ENCODE measurements around the gene CUL1. TPM values are rescaled to one million over a fixed set of nuclear protein-coding genes. Genes with fewer than 3 reads are reported as not detected.

Gene CUL1
- total RNA-seq, 1 experiment from 2014 or later, result 53.1 TPM

DNA sequence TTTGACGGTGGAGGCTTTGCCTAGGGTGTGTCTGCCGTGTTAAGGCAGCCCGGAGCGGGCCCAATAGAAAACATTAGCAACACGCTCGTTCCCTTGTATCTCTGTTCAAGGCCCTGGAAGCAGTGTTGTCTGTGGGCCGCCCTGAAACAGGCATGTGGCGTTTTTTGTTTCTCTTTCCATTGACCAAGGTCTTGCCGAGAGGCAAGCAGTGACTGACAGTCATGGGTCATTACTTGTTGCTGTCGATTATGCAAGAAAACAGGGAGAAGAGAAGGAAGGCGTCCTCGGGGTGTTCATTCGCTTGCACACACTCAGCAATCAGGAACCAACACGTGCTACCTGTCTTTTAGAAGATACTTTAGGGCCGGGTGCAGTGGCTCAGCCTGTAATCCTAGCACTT is 92.8 kb downstream of the CUL1 start:
- ChIA-PET RAD21 (ENCODE audit: low non-redundant PET in 1 of 2, low total read pairs in 2 of 2, uncharacterized antibody in 2 of 2, unreplicated experiment in 2 of 2) (no interaction called here), CTCF (no interaction called here), POLR2A (no interaction called here)
- H3K4me2 ChIP-seq (ENCODE audit: low read length), result no peak overlapping the region
- H3K9ac ChIP-seq (ENCODE audit: low read length), result no peak overlapping the region
- H4K20me1 ChIP-seq (ENCODE audit: insufficient read depth), result 0 out of 2 replicates have a peak, but pooled peaks cover 6% of the 10 kb centered on the region
- intact Hi-C loops (cut with micrococcal nuclease), result no loop called here
- no peak overlapping the region for H3K27ac ChIP-seq (ENCODE audit: low read depth, low read length)
- H3K4me3 ChIP-seq (replicated peaks in 1 of 2; ENCODE audit: low read depth in 1 of 2, low read length in 2 of 2), result no peak overlapping the region
- no peak for TF ChIP-seq CBX3 (IDR thresholded peaks at IDR 0.05; ENCODE audit: low read depth)
- TF ChIP-seq ZFX (IDR thresholded peaks at IDR 0.05), result no peak
- no peak for TF ChIP-seq ZNF274 (IDR thresholded peaks at IDR 0.05; ENCODE audit: low read depth, low read length)
- TF ChIP-seq YY1 (IDR thresholded peaks at IDR 0.05; ENCODE audit: extremely low read depth, insufficient replicate concordance, low read depth, low read length), result no peak
- no peak for TF ChIP-seq EGR1 (IDR thresholded peaks at IDR 0.05; ENCODE audit: low read depth)
- H3K36me3 ChIP-seq (ENCODE audit: control insufficient read depth in 1 of 2, insufficient read depth in 2 of 2, low read length in 2 of 2), result peaks cover 34 to 53% of the 10 kb centered on the region in 2 experiments
- no peak for DNase-seq (ENCODE audit: low read depth, low spot score)
- BruUV-seq (replicated peaks), result no TSS peak
- ATAC-seq, result no peak
- H3K9me2 ChIP-seq (ENCODE audit: insufficient read depth), result no peaks in the 10 kb centered on the region
- H3K79me2 ChIP-seq (ENCODE audit: insufficient read depth, low read length), result no peaks in the 10 kb centered on the region
- H3K9me3 ChIP-seq (ENCODE audit: control insufficient read depth in 1 of 2, insufficient read depth in 1 of 2, low read depth in 1 of 2, low read length in 2 of 2), result no peaks in the 10 kb centered on the region
- no peaks in the 10 kb centered on the region for H3K27me3 ChIP-seq (ENCODE audit: insufficient read depth, low read length)
- no peaks in the 10 kb centered on the region for H3K4me1 ChIP-seq (ENCODE audit: control insufficient read depth in 1 of 2, insufficient read depth in 2 of 2, low read length in 2 of 2)
- H2AFZ ChIP-seq (ENCODE audit: low read depth, low read length, poor library complexity, severe bottlenecking), result no peak overlapping the region

DNA sequence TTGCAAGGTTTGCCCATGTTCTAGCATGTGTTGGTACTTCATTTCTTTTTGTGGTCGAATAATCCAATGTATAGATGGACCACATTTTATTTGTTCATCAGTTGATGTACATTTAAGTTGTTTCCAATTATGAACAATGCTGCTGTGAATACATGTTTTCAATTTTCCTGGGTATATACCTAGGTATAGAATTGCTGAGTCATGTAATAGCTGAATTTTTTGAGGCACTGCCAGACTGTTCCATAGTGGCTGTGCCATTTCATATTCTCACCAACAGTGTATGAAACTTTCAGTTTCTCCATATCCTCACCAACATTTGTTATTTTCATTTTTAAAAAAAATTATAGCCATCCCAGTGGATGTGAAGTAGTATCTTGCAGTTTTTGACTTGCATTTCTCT is 94.9 kb downstream of the CUL1 start:
- no peak for ATAC-seq
- intact Hi-C loops (cut with micrococcal nuclease), result no loop called here
- Histone ChIP-seq H3K9ac (ENCODE audit: low read length) (no peak overlapping the region), H3K9me3 (ENCODE audit: control insufficient read depth in 1 of 2, insufficient read depth in 1 of 2, low read depth in 1 of 2, low read length in 2 of 2) (no peaks in the 10 kb centered on the region), H4K20me1 (ENCODE audit: insufficient read depth) (0 out of 2 replicates have a peak, but pooled peaks cover 6% of the 10 kb centered on the region), H3K36me3 (ENCODE audit: control insufficient read depth in 1 of 2, insufficient read depth in 2 of 2, low read length in 2 of 2) (peaks cover 19 to 49% of the 10 kb centered on the region in 2 experiments; a peak in 3 of 4 replicates), H3K4me1 (ENCODE audit: control insufficient read depth in 1 of 2, insufficient read depth in 2 of 2, low read length in 2 of 2) (no peaks in the 10 kb centered on the region), H3K27ac (ENCODE audit: low read depth, low read length) (no peak overlapping the region), H3K27me3 (ENCODE audit: insufficient read depth, low read length) (no peaks in the 10 kb centered on the region), H3K4me2 (ENCODE audit: low read length) (no peak overlapping the region), H3K9me2 (ENCODE audit: insufficient read depth) (no peaks in the 10 kb centered on the region), H3K4me3 (replicated peaks in 1 of 2; ENCODE audit: low read depth in 1 of 2, low read length in 2 of 2) (no peak overlapping the region), H3K79me2 (ENCODE audit: insufficient read depth, low read length) (no peaks in the 10 kb centered on the region), H2AFZ (ENCODE audit: low read depth, low read length, poor library complexity, severe bottlenecking) (no peak overlapping the region)
- RAD21 ChIA-PET (ENCODE audit: low non-redundant PET in 1 of 2, low total read pairs in 2 of 2, uncharacterized antibody in 2 of 2, unreplicated experiment in 2 of 2), result no interaction called here
- DNase-seq (ENCODE audit: low read depth, low spot score), result no peak
- POLR2A ChIA-PET, result no interaction called here
- no peak for TF ChIP-seq JUND (IDR thresholded peaks at IDR 0.05)
- TF ChIP-seq CEBPB (IDR thresholded peaks at IDR 0.05; ENCODE audit: low read depth), result no peak
- TF ChIP-seq POLR2AphosphoS5 (IDR thresholded peaks at IDR 0.05; ENCODE audit: low read depth, low read length), result no peak
- TF ChIP-seq, protein P1, sequence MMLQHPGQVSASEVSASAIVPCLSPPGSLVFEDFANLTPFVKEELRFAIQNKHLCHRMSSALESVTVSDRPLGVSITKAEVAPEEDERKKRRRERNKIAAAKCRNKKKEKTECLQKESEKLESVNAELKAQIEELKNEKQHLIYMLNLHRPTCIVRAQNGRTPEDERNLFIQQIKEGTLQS (IDR thresholded peaks at IDR 0.05), result no peak
- TF ChIP-seq CBX3 (IDR thresholded peaks at IDR 0.05; ENCODE audit: low read depth), result no peak
- no peak for TF ChIP-seq SP1 (IDR thresholded peaks at IDR 0.05; ENCODE audit: low read depth)
- no peak for TF ChIP-seq SIN3A (IDR thresholded peaks at IDR 0.05; ENCODE audit: low read depth)
- CTCF ChIA-PET, result no interaction called here
- BruUV-seq (replicated peaks), result no TSS peak

Data from HCT116 (cell line).